M059J (cell line): ENCODE data around the gene PTPN2. TPM values are rescaled to one million over a fixed set of nuclear protein-coding genes. Genes with fewer than 3 reads are reported as not detected.
"Not testable (repeated sequence)": the region's sequence is repeated elsewhere in the genome, so short reads cannot be mapped to it uniquely, and the experiment has no call there.

Source experiments
- DNase-seq: peaks from one replicate; pipeline ENCODE4 v3.0.0-alpha.2; 2012; ENCODE audit warnings: low read depth
- total RNA-seq: library from RNA; depleted of rRNA; stranded (reverse); fragments of >200 nt; shearing (Covaris generic); gene quantifications from 2 replicates; pipeline ENCODE4 v1.2.3, GENCODE V29; 2014

Gene PTPN2
- total RNA-seq, 1 experiment from 2014 or later = 23.0 TPM

DNA sequence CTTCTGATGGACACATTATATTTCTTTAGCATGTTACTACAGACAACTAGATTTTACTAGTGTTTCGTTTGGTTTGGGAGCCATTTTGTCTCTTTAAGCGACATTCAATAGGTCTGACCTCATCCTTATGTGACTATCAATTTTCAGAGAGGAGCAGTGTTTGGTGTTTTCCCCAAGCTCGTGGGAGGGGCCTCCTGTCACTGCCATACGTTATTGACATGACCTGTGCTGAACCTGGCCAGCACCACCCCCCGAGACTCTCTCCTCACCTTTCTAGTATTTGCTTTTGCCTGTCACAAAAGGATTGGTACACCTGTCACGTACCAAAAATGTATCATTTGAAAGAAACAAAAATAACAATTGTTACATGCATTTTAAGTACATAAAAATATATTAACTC lies 111.9 kb downstream of the PTPN2 start:
- DNase-seq = no peak

DNA sequence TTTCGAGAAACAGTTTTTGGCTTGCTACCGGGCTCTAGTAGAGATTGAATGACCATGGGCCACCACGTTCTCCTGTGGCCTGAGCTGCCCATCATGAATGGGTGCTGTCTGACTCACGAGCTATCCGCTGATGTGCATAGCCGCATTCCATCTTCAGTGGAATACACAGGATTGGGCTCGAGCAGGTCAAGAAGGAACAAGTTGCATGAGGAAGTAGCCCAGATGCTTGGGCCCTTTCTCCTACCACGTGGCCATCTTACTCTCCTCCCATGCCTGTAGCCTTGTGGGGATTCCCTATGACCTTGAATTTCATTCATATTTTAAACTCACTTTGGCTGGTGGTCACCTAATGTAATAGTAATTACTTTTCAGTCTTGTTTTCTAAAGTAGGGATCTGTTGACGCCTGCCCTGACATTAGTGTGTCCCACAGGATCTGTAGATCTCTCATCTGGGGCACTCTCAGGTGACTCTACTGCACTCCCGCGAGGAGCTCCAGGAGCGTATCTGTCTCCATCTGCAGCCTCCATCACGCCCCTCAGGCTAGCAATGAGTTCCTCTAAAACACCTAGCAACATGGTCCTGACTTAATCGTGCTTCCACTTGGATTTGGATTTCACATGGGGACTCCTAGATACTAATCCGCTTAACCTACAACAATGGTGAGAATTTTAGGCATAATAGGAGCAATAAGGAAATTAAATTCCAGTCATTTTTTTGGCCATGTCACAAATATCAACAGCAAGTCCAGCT lies 113.4 kb downstream of the PTPN2 start:
- DNase-seq = no peak

DNA sequence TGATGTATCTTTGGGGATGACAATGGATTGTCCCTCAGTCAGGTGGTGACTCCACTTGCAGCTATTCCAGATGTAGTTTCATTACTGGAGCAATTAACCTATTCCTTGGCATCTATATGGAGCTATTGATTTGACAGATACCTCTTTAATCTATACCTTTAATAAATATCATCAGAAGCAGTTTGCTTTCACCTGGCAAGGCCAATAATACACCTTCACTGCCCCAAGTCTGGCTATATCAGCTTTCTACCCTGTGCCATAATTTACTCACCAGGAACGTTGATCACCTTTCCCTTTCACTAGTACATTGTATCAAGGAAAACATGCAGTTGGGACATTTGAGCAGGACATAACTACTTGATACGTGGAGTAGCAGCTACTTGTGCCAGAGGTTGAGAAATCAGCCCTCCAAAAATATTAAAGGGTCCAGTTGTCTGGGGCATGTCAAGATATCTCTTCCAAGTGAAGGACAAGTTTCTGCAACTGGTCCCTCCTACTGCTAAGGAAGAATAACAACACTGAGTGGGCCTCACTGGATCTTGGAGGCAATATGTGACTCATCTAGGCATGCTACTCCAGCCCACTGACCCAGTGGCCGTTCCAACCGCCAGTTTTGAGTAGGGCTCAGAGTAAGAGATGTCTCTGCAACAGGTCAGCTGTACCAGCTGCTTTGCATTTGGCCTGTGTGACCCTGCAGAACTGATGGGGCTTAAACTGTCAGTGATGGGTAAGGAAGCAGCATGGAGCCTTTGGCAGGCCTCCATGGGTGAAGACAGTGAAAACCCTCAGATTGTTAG lies 114.2 kb downstream of the PTPN2 start:
- DNase-seq = peak; percentile 12

GRCh38 chr18:12769136-12769535 lies 114.9 kb downstream of the PTPN2 start:
- DNase-seq = no peak

GRCh38 chr18:12768625-12769024 lies 115.4 kb downstream of the PTPN2 start:
- DNase-seq = peak; percentile 50

DNA sequence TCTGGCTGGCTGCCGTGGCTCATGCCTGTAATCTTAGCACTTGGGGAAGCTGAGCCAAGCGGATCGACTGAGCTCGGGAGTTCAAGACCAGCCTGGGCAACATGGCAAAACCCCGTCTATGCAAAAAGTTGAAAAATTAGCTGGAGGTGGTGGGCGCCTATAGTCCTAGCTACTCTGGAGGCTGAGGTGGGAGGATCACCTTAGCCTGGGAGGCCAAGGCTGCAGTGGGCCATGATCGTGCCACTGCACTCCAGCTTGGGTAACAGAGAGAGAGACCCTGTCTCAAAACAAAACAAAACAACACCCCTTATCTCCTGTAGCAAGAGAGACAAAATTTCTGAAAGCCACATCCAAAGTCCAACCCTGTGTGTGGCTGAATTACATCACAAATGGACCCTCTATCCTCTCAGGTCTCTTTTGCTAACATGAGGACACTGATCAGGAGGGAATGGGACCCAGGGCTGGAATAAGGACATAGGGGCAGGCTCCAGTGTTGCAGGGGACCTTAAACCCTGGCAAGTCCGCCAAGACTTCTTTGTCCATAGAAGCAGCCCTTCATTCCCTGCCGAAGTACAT lies 116.4 kb downstream of the PTPN2 start:
- DNase-seq = no peak

DNA sequence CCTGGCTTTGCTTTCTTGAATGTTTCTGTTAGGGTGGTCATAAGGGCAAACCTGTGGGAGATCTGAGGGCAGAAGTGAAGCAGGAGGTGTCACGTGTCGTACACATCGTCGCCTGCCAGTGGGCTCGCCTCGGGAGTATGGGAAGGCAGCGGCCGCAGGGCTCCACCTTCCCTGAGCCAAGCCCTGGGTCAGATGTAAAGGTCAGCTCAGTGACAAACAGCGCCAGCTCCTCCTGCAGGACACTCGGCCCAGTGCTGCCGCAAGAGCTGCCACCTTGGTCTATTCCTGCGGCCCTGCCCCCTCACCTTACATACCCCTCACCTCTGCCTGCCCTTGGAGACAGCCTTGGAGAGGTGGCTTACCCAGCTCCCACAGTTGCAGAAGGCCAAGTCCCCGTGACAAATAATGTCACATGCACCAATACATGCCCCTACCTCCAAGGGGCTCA lies 117.0 kb downstream of the PTPN2 start:
- no peak for DNase-seq

DNA sequence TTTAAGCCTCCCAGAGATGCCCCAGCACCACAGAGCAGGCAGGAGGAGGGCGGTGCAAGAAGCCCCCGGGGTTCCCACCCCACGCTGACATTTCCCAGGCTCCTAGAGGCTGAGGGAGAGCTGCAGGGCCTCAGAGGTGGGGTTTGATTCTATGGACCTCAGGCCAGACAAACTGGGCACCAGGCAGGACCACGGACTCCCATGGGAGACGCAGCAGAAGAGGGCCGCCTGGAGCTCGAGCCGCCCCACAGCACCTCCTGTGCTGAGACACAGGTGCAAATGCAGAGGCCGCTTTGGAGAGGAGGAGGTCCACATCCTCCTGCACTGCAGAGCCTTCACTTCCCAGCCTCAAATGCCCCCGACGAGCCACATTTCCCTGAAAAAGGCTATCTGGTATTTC lies 118.5 kb downstream of the PTPN2 start:
- no peak for DNase-seq

DNA sequence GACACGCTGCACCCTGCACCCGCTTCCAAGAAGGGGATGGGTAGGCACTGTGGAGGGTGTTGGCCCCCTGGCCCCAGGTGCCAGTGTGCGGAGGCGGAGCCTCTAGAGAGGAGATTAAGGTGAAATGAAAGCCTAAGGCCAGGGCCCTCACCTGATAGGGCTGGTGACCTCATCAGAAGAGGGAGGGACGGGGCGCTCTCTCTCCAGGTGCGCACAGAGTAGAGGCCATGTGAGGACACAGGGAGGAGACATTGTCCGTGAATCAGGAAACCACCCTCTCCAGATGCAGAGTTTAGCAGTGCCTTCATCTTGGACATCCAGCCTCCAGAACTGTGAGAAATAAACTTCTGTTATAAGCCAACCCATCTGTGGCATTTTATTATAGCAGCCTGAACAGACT lies 118.9 kb downstream of the PTPN2 start:
- DNase-seq = no peak

DNA sequence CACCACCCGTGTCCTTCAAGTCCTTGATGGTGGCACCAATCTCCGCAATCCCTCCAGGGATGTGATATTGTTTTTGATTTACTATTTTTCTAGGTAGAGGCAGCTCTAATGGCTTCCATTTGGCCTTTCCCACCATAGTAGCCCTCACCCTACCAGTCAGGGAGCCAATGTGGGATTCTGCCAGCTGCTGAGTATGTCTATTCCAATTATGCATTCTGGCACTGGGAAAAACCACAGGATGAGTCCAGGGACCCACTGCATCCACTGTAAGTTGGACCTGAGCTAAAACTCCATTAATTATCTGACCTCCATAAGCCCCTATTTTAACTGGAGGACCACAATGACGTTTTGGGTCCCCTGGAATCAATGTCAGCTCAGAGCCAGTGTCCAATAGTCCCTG lies 125.5 kb downstream of the PTPN2 start:
- not testable (repeated sequence) for DNase-seq

GRCh38 chr18:12756619-12757239 lies 127.3 kb downstream of the PTPN2 start:
- DNase-seq = not testable (repeated sequence)

- not testable (repeated sequence) for DNase-seq
Observed at GRCh38 chr18:12755606-12756005, 128.4 kb downstream of the PTPN2 start.

DNA sequence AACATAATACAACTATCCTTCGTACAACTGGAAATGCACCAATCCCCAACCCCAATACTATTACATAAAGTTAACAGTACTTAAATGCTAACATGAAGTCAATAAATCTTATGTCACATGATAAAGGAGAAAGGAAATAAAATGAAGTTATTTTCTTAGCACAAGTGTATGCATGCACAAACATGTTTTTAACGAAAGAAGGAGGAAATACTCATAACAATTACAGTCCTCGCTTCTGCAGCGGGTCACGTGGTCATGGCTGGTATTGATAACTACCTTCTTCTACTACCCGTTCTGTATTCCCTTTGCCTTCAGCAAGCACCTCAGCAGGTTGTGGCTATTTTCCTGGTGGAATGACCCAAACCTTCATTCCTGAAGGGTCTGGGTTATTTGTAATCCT lies 129.5 kb downstream of the PTPN2 start:
- DNase-seq = no peak

- DNase-seq = no peak
Observed at GRCh38 chr18:12751891-12752290, 132.1 kb downstream of the PTPN2 start.

GRCh38 chr18:12751503-12751884 lies 132.5 kb downstream of the PTPN2 start:
- no peak for DNase-seq

DNA sequence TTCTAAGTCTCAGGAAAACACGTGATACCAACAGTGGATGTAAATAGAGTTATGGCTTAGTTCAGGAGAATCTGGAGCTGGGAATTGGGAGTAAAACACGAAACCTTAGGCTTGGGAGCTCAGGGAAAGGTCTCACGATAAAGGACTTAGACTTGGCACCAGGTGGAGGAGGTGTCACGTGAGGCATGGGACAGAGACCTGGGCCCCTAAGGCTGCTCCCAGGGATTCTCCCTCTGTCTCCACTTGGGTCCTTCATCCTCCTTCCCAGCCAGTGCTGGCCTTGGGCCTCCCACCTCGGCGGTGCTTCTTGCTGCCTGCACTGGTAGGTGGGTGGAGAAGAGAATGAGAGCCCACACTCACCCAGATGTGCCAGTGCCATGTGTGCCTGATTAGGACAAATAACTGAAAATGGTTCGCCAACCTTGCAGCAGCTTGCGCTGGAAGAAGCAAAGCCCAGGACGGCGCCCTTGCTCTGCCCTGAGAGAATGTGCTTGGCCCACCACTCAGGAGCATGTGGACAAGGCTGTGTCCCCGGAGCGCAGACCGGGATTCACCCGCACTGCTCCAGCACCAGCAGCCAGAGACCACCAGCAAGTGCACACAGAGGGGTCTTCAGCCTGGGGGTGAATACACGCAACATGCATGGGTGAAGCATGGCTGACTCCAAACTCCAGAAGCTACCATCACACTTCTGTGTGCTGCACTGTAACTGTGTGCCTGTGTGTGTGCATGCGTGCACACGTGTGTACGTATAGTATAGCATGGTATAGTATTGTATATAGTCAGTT lies 133.1 kb downstream of the PTPN2 start:
- no peak for DNase-seq

DNA sequence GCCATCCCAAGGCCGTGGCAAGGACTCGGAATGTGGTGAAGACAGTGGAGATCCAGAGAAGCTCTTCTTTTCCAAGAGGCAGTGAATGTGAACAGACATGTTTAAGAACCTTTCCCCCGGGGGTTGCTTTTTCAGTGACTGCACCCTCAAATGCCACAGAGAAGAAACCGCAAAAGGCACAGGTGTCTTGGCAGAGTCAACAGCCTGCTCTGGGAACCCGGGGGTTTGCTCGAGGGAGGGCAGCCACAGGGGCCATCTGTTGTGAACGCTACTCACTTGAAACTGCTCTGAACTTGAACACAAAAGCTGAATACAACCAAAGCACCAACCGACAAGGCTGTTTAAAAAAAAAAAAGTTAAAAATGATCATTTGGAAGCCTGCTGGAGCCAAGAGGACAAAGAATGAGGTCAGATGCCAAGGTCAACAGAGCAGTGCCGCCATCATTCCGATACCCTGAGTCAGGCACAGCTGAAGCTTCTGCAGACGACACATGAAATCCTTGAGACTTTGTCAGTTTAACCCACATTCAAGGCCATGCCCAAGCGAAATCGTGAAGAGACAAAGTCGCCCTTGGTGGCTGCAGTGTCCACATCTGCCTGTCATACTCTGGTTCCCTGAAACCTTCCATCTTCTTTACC lies 133.8 kb downstream of the PTPN2 start:
- DNase-seq = peak; percentile 76

- DNase-seq = no peak
Observed at GRCh38 chr18:12749121-12749520, 134.9 kb downstream of the PTPN2 start.

- no peak for DNase-seq
Observed at GRCh38 chr18:12748671-12749070, 135.4 kb downstream of the PTPN2 start.

- peak; percentile 47 for DNase-seq
Observed at GRCh38 chr18:12747530-12748315, 136.3 kb downstream of the PTPN2 start.
